MM.1S (cell line): ENCODE results near the gene MROH7.

ENCODE experiments used
- CTCF ChIP-seq: fragments of 300-600 bp; sonication (generic); IDR thresholded peaks from 2 replicates; pipeline ENCODE4 v1.5.1; 2016; ENCODE audit warnings: antibody characterized with exemption, low read length, mixed read lengths
- EZH2 ChIP-seq: fragments of 300-600 bp; sonication (generic); optimal IDR thresholded peaks from 2 replicates; pipeline ENCODE3; 2017; ENCODE audit warnings: low read depth, mild to moderate bottlenecking, antibody characterized with exemption, low read length, mixed read lengths
- EZH2phosphoT487 ChIP-seq: fragments of 300-600 bp; sonication (generic); IDR thresholded peaks from 2 replicates; pipeline ENCODE4 v1.6.1; 2018; ENCODE audit warnings: antibody characterized with exemption, low read length

- no peak for TF ChIP-seq EZH2
- no peak for TF ChIP-seq CTCF
- TF ChIP-seq EZH2phosphoT487: no peak
These were observed 104.3 kb downstream of the MROH7 start for GRCh38 chr1:54745864-54746263.
